ENCODE results near the gene ZNF365.
A peak's percentile ranks its signal among the peaks of the same experiment; 100 is the strongest.

Gene ZNF365

GRCh38 chr10:62422068-62422590, 48.0 kb downstream of the ZNF365 start:
- no peak for DNase-seq (ENCODE audit: low spot score)

GRCh38 chr10:62424026-62424425, 49.9 kb downstream of the ZNF365 start:
- peak; percentile 37 for DNase-seq (ENCODE audit: low spot score)

GRCh38 chr10:62426086-62426485, 51.9 kb downstream of the ZNF365 start:
- no peak for DNase-seq (ENCODE audit: low spot score)

- DNase-seq (ENCODE audit: low spot score): no peak
These were observed 52.4 kb downstream of the ZNF365 start for GRCh38 chr10:62426600-62426999.

- DNase-seq (ENCODE audit: low spot score): no peak
These were observed 56.7 kb downstream of the ZNF365 start for GRCh38 chr10:62430881-62431280.

GRCh38 chr10:62433181-62433692, 59.1 kb downstream of the ZNF365 start:
- peak; percentile 5 for DNase-seq (ENCODE audit: low spot score)

GRCh38 chr10:62433901-62434300, 59.7 kb downstream of the ZNF365 start:
- DNase-seq (ENCODE audit: low spot score): no peak

GRCh38 chr10:62437696-62438095, 63.5 kb downstream of the ZNF365 start:
- DNase-seq (ENCODE audit: low spot score): peak; percentile 87

GRCh38 chr10:62442006-62442405, 67.8 kb downstream of the ZNF365 start:
- DNase-seq (ENCODE audit: low spot score): no peak

GRCh38 chr10:62442894-62443669, 68.9 kb downstream of the ZNF365 start:
- DNase-seq (ENCODE audit: low spot score): no peak

- no peak for DNase-seq (ENCODE audit: low spot score)
These were observed 69.7 kb downstream of the ZNF365 start for GRCh38 chr10:62443866-62444265.

GRCh38 chr10:62446627-62447026, 72.5 kb downstream of the ZNF365 start:
- no peak for DNase-seq (ENCODE audit: low spot score)

- no peak for DNase-seq (ENCODE audit: low spot score)
These were observed 76.9 kb downstream of the ZNF365 start for GRCh38 chr10:62450912-62451610.

- no peak for DNase-seq (ENCODE audit: low spot score)
These were observed 77.4 kb downstream of the ZNF365 start for GRCh38 chr10:62451611-62451975.

All from pons (tissue), 1 donor.